HEK293T (cell line): ENCODE results near the gene NPAS3.

Source experiments
- CTBP1 ChIP-seq: fragments of 450-650 bp; IDR thresholded peaks from 2 replicates; pipeline ENCODE4 v1.6.1; 2016; ENCODE audit warnings: borderline replicate concordance
- ELF4 ChIP-seq: fragments of 450-650 bp; IDR thresholded peaks from 2 replicates; pipeline ENCODE4 v1.6.1; 2017; ENCODE audit warnings: antibody characterized with exemption
- FOXM1 ChIP-seq: fragments of 450-650 bp; IDR thresholded peaks from 2 replicates; pipeline ENCODE4 v1.6.1; 2017; ENCODE audit warnings: mild to moderate bottlenecking, borderline replicate concordance
- SP1 ChIP-seq: fragments of 450-650 bp; IDR thresholded peaks from 2 replicates; pipeline ENCODE4 v1.6.1; 2017
- TARDBP ChIP-seq: fragments of 450-650 bp; IDR thresholded peaks from 2 replicates; pipeline ENCODE4 v1.6.1; 2016
- TF ChIP-seq, protein P1 (sequence below): fragments of 450-650 bp; IDR thresholded peaks from 2 replicates; pipeline ENCODE4 v1.6.1; 2016

DNA sequence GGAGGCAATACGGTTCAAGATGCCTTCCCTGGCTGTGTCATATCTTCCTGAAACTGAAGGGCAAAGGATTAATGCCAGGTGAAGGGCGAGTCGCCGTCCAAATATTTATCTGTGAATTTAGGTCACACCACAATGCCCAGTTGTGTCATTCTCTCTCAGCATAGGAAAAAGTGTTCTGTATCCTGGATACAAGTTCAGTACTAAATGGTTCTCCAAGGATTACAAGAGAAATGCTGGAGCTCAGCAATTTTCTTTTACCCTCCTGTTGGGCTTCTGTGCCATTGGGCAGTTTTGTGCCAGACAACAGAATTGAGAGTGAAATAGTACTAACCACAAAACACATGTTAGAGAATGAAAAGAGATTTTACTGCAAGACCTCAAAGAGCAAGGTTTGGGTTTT, 518.3 kb downstream of the NPAS3 start:
- no peak for TF ChIP-seq TARDBP
- no peak for TF ChIP-seq ELF4
- no peak for TF ChIP-seq SP1
- TF ChIP-seq, protein P1, sequence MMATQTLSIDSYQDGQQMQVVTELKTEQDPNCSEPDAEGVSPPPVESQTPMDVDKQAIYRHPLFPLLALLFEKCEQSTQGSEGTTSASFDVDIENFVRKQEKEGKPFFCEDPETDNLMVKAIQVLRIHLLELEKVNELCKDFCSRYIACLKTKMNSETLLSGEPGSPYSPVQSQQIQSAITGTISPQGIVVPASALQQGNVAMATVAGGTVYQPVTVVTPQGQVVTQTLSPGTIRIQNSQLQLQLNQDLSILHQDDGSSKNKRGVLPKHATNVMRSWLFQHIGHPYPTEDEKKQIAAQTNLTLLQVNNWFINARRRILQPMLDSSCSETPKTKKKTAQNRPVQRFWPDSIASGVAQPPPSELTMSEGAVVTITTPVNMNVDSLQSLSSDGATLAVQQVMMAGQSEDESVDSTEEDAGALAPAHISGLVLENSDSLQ = no peak
- TF ChIP-seq CTBP1 = no peak
- TF ChIP-seq FOXM1 = no peak
